ENCODE data around the gene PRADC1.

Gene PRADC1

GRCh38 chr2:73249636-73250035, 16.6 kb upstream of the PRADC1 start:
- FAIRE-seq (no peak), DNase-seq (ENCODE audit: insufficient read length) (no peak)
- TF ChIP-seq TAF1 (IDR thresholded peaks at IDR 0.05; ENCODE audit: borderline replicate concordance, low read depth, low read length) (no peak), POLR2A (IDR thresholded peaks at IDR 0.05; ENCODE audit: low read depth, low read length) (no peak), POLR2AphosphoS5 (IDR thresholded peaks at IDR 0.05; ENCODE audit: low read depth, low read length) (no peak)

GRCh38 chr2:73246850-73247249, 13.8 kb upstream of the PRADC1 start:
- FAIRE-seq (no peak), DNase-seq (ENCODE audit: insufficient read length) (no peak)
- no peak for TF ChIP-seq POLR2AphosphoS5 (IDR thresholded peaks at IDR 0.05; ENCODE audit: low read depth, low read length)
- no peak for TF ChIP-seq POLR2A (IDR thresholded peaks at IDR 0.05; ENCODE audit: low read depth, low read length)
- no peak for TF ChIP-seq TAF1 (IDR thresholded peaks at IDR 0.05; ENCODE audit: borderline replicate concordance, low read depth, low read length)

GRCh38 chr2:73244580-73244979, 11.5 kb upstream of the PRADC1 start:
- DNase-seq (ENCODE audit: insufficient read length) (no peak), FAIRE-seq (peak; percentile 27)
- TF ChIP-seq POLR2AphosphoS5 (IDR thresholded peaks at IDR 0.05; ENCODE audit: low read depth, low read length), result no peak
- TF ChIP-seq TAF1 (IDR thresholded peaks at IDR 0.05; ENCODE audit: borderline replicate concordance, low read depth, low read length), result no peak

- DNase-seq (ENCODE audit: insufficient read length), result no peak
- FAIRE-seq, result no peak
Measured at GRCh38 chr2:73243884-73244570, 11.0 kb upstream of the PRADC1 start.

GRCh38 chr2:73239776-73240175, 6.7 kb upstream of the PRADC1 start:
- no peak for FAIRE-seq
- DNase-seq (ENCODE audit: insufficient read length), result no peak
- TF ChIP-seq POLR2A (IDR thresholded peaks at IDR 0.05; ENCODE audit: low read depth, low read length), result no peak

More at GRCh38 chr2:73243884-73244570, 11.0 kb upstream of the PRADC1 start:
- no peak for TF ChIP-seq POLR2A (IDR thresholded peaks at IDR 0.05; ENCODE audit: low read depth, low read length)
- TF ChIP-seq POLR2AphosphoS5 (IDR thresholded peaks at IDR 0.05; ENCODE audit: low read depth, low read length), result no peak
- no peak for TF ChIP-seq TAF1 (IDR thresholded peaks at IDR 0.05; ENCODE audit: borderline replicate concordance, low read depth, low read length)

- DNase-seq (ENCODE audit: insufficient read length) (no peak), FAIRE-seq (no peak)
- no peak for TF ChIP-seq POLR2AphosphoS5 (IDR thresholded peaks at IDR 0.05; ENCODE audit: low read depth, low read length)
- no peak for TF ChIP-seq POLR2A (IDR thresholded peaks at IDR 0.05; ENCODE audit: low read depth, low read length)
- TF ChIP-seq TAF1 (IDR thresholded peaks at IDR 0.05; ENCODE audit: borderline replicate concordance, low read depth, low read length), result no peak
Measured at GRCh38 chr2:73238976-73239375, 5.9 kb upstream of the PRADC1 start.

GRCh38 chr2:73238149-73238548, 5.1 kb upstream of the PRADC1 start:
- TF ChIP-seq TAF1 (IDR thresholded peaks at IDR 0.05; ENCODE audit: borderline replicate concordance, low read depth, low read length), result no peak
- FAIRE-seq (no peak), DNase-seq (ENCODE audit: insufficient read length) (no peak)

- no peak for TF ChIP-seq POLR2AphosphoS5 (IDR thresholded peaks at IDR 0.05; ENCODE audit: low read depth, low read length)
- TF ChIP-seq TAF1 (IDR thresholded peaks at IDR 0.05; ENCODE audit: borderline replicate concordance, low read depth, low read length), result no peak
- TF ChIP-seq POLR2A (IDR thresholded peaks at IDR 0.05; ENCODE audit: low read depth, low read length), result no peak
- DNase-seq (ENCODE audit: insufficient read length) (no peak), FAIRE-seq (no peak)
Measured at GRCh38 chr2:73237168-73237567, 4.1 kb upstream of the PRADC1 start.

GRCh38 chr2:73235315-73236028, 2.4 kb upstream of the PRADC1 start:
- no peak for DNase-seq (ENCODE audit: insufficient read length)

GRCh38 chr2:73233932-73234832, 1.1 kb upstream of the PRADC1 start, which contains the start of gene CCT7:
Gene CCT7, plus strand, starts transcription at chr2:73234308. Its CDS starts 71 bp downstream, at chr2:73234379.
- peak; percentile 81 for DNase-seq (ENCODE audit: insufficient read length)
- peak; percentile 42 for FAIRE-seq
- peak; percentile 98 for TF ChIP-seq POLR2AphosphoS5 (IDR thresholded peaks at IDR 0.05; ENCODE audit: low read depth, low read length)
- TF ChIP-seq TAF1 (IDR thresholded peaks at IDR 0.05; ENCODE audit: borderline replicate concordance, low read depth, low read length), result peak; percentile 99
- TF ChIP-seq POLR2A (IDR thresholded peaks at IDR 0.05; ENCODE audit: low read depth, low read length), result peak; percentile 98

More at GRCh38 chr2:73235315-73236028, 2.4 kb upstream of the PRADC1 start:
- TF ChIP-seq POLR2A (IDR thresholded peaks at IDR 0.05; ENCODE audit: low read depth, low read length), result no peak
- TF ChIP-seq TAF1 (IDR thresholded peaks at IDR 0.05; ENCODE audit: borderline replicate concordance, low read depth, low read length), result no peak
- no peak for TF ChIP-seq POLR2AphosphoS5 (IDR thresholded peaks at IDR 0.05; ENCODE audit: low read depth, low read length)
- FAIRE-seq, result no peak

- no peak for TF ChIP-seq POLR2A (IDR thresholded peaks at IDR 0.05; ENCODE audit: low read depth, low read length)
- TF ChIP-seq TAF1 (IDR thresholded peaks at IDR 0.05; ENCODE audit: borderline replicate concordance, low read depth, low read length), result no peak
- no peak for TF ChIP-seq POLR2AphosphoS5 (IDR thresholded peaks at IDR 0.05; ENCODE audit: low read depth, low read length)
- DNase-seq (ENCODE audit: insufficient read length), result no peak
Measured at GRCh38 chr2:73232403-73233153, 461 bp downstream of the PRADC1 start.

More at GRCh38 chr2:73232403-73233153, 461 bp downstream of the PRADC1 start:
- FAIRE-seq, result no peak

Data from GM12892 (cell line).